ENCODE data around the gene FGFBP1.

The FGFBP1 gene

DNA sequence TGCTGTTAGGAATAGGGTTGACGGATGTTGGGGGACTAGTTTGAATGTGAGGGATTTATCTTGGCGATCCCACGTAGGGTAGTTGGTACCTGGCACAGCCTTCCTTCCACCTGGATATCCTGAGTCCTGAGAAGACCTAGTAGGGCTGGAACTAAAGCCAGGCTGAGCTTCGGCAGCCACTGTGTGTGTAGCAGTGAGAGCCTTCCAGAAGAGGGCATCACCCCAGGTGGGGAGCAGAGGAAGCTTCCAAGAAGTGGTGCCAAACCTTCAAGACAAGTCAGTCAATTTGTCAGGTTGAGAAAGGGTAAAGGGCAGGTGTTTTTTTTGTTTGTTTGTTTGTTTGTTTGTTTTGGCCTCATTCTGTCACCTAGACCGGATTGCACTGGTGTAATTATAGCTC is 25.6 kb upstream of the FGFBP1 start:
- H3K9me3 ChIP-seq (ENCODE audit: insufficient read depth, low read length), result no peaks in the 10 kb centered on the region
- H3K4me2 ChIP-seq (ENCODE audit: low read depth, low read length, poor library complexity, severe bottlenecking), result no peak overlapping the region
- TF ChIP-seq, protein P1, sequence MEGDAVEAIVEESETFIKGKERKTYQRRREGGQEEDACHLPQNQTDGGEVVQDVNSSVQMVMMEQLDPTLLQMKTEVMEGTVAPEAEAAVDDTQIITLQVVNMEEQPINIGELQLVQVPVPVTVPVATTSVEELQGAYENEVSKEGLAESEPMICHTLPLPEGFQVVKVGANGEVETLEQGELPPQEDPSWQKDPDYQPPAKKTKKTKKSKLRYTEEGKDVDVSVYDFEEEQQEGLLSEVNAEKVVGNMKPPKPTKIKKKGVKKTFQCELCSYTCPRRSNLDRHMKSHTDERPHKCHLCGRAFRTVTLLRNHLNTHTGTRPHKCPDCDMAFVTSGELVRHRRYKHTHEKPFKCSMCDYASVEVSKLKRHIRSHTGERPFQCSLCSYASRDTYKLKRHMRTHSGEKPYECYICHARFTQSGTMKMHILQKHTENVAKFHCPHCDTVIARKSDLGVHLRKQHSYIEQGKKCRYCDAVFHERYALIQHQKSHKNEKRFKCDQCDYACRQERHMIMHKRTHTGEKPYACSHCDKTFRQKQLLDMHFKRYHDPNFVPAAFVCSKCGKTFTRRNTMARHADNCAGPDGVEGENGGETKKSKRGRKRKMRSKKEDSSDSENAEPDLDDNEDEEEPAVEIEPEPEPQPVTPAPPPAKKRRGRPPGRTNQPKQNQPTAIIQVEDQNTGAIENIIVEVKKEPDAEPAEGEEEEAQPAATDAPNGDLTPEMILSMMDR (IDR thresholded peaks at IDR 0.05; ENCODE audit: insufficient read depth, low read length, poor library complexity, severe bottlenecking), result peak; percentile 13
- no peak for TF ChIP-seq EZH2phosphoT487 (conservative IDR thresholded peaks at IDR 0.05; ENCODE audit: low read length)
- no peaks in the 10 kb centered on the region for H3K36me3 ChIP-seq (ENCODE audit: low read length)
- H3K27me3 ChIP-seq (ENCODE audit: low read length), result no peaks in the 10 kb centered on the region
- H3F3A ChIP-seq (ENCODE audit: insufficient read depth), result no peaks in the 10 kb centered on the region
- no peak overlapping the region for H2AFZ ChIP-seq (ENCODE audit: low read depth, low read length, severe bottlenecking)
- no peak overlapping the region for H3K9ac ChIP-seq (ENCODE audit: low read length)
- no peak overlapping the region for H3K4me3 ChIP-seq (ENCODE audit: insufficient read depth, low read length, poor library complexity, severe bottlenecking)
- no peak overlapping the region for H3K27ac ChIP-seq (ENCODE audit: low read depth, low read length)
- H4K20me1 ChIP-seq (ENCODE audit: low read depth, low read length), result no peaks in the 10 kb centered on the region
- H3K79me2 ChIP-seq (ENCODE audit: insufficient read depth, low read length), result no peaks in the 10 kb centered on the region
- H3K9me2 ChIP-seq (replicated peaks; ENCODE audit: insufficient read depth, low read length), result no peaks in the 10 kb centered on the region

DNA sequence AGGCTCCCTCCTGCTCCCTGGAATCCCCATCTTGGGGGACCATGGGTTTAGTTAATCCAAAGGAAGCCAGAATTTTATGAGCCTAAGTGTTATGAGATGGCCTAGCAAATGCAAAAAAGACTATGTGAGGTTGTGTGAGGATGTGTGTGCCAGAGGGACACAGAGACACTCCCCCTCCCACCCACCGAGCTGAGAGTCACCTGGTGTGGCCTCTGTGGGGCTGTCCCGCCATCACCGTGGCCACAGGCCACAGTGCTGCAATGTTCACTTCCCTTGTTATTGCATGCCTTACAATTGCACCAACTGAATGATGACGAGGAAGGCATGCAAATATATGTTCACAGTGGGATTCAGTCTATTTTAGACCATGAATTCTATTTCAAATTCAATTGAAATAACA is 25.0 kb upstream of the FGFBP1 start:
- Histone ChIP-seq H3K9me3 (ENCODE audit: insufficient read depth, low read length) (no peaks in the 10 kb centered on the region), H3K4me2 (ENCODE audit: low read depth, low read length, poor library complexity, severe bottlenecking) (no peak overlapping the region)

DNA sequence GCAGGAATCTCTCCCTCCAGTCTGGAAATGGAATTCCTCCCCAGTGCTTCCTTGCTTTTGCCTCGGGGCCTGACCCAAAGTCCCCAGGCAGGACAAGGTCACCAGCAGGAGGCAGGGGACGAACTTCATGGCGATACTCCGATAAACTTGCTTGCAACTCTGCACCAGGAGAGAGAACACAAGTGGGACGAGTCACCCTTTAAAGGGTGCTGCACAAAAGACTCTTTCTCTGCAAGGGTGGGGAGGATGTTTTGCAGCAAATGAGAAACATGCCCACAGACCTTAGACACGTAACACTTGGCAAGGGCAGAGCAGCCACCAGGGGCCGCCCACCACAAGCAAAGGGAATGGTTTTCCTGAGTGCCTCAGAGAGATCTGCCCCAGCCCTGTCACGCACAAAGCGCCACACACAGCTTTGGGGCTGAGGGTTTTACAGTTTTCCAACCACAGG is 24.5 kb upstream of the FGFBP1 start, which contains the start of gene FGFBP2:
TSS of gene FGFBP2 (minus strand) at position 175 of the 451 bp plus-strand sequence. CDS start at position 129, 46 bp downstream.
- Histone ChIP-seq H3K9me3 (ENCODE audit: insufficient read depth, low read length) (no peaks in the 10 kb centered on the region), H3F3A (ENCODE audit: insufficient read depth) (no peaks in the 10 kb centered on the region), H2AFZ (ENCODE audit: low read depth, low read length, severe bottlenecking) (no peak within 1 kb of the TSS), H3K27ac (ENCODE audit: low read depth, low read length) (no peak within 1 kb of the TSS), H3K36me3 (ENCODE audit: low read length) (no peaks in the 10 kb centered on the region), H3K4me3 (ENCODE audit: insufficient read depth, low read length, poor library complexity, severe bottlenecking) (no peak within 1 kb of the TSS), H3K9ac (ENCODE audit: low read length) (no peak within 1 kb of the TSS), H3K4me2 (ENCODE audit: low read depth, low read length, poor library complexity, severe bottlenecking) (no peak within 1 kb of the TSS), H3K9me2 (replicated peaks; ENCODE audit: insufficient read depth, low read length) (no peaks in the 10 kb centered on the region), H4K20me1 (ENCODE audit: low read depth, low read length) (no peaks in the 10 kb centered on the region), H3K79me2 (ENCODE audit: insufficient read depth, low read length) (no peaks in the 10 kb centered on the region), H3K27me3 (ENCODE audit: low read length) (no peaks in the 10 kb centered on the region)
- TF ChIP-seq, protein P1 (IDR thresholded peaks at IDR 0.05; ENCODE audit: insufficient read depth, low read length, poor library complexity, severe bottlenecking), result peak; percentile 40
- TF ChIP-seq EZH2phosphoT487 (conservative IDR thresholded peaks at IDR 0.05; ENCODE audit: low read length), result no peak

More for the DNA sequence above, 25.0 kb upstream of the FGFBP1 start:
- Histone ChIP-seq H3K79me2 (ENCODE audit: insufficient read depth, low read length) (no peaks in the 10 kb centered on the region), H4K20me1 (ENCODE audit: low read depth, low read length) (no peaks in the 10 kb centered on the region), H3K27ac (ENCODE audit: low read depth, low read length) (no peak overlapping the region), H3K4me3 (ENCODE audit: insufficient read depth, low read length, poor library complexity, severe bottlenecking) (no peak overlapping the region), H2AFZ (ENCODE audit: low read depth, low read length, severe bottlenecking) (no peak overlapping the region), H3K36me3 (ENCODE audit: low read length) (no peaks in the 10 kb centered on the region), H3K9ac (ENCODE audit: low read length) (no peak overlapping the region), H3K27me3 (ENCODE audit: low read length) (no peaks in the 10 kb centered on the region), H3F3A (ENCODE audit: insufficient read depth) (no peaks in the 10 kb centered on the region), H3K9me2 (replicated peaks; ENCODE audit: insufficient read depth, low read length) (no peaks in the 10 kb centered on the region)
- TF ChIP-seq, protein P1 (IDR thresholded peaks at IDR 0.05; ENCODE audit: insufficient read depth, low read length, poor library complexity, severe bottlenecking), result no peak
- TF ChIP-seq EZH2phosphoT487 (conservative IDR thresholded peaks at IDR 0.05; ENCODE audit: low read length), result no peak
